Gastrocnemius medialis (tissue), 4 donors: ENCODE results near the gene PPM1F. TPM values are rescaled to one million over a fixed set of nuclear protein-coding genes. Genes with fewer than 3 reads are reported as not detected.
"Not testable (repeated sequence)": the region's sequence is repeated elsewhere in the genome, so short reads cannot be mapped to it uniquely, and the experiment has no call there.

ENCODE experiments used
- ATAC-seq, 2 donors: fragments of 150-250 bp; one replicate each; pipeline ENCODE4 v1.9.1; 2016
- DNase-seq, 2 donors: peaks; one replicate each; pipeline ENCODE4 v3.0.0-alpha.2; 2019
- H3K27ac ChIP-seq, 4 donors: fragments of 200-600 bp; sonication (generic); 1 replicate in 1 of 4; 2 replicates in 3 of 4; pipeline ENCODE4 v1.5.1; 2016 to 2018; ENCODE audit warnings: mild to moderate bottlenecking in 2 of 4, moderate library complexity in 1 of 4
- H3K27me3 ChIP-seq, 3 donors: fragments of 200-600 bp; sonication (generic) in 2 of 3; 1 replicate in 1 of 3; 2 replicates in 2 of 3; pipeline versions ENCODE4 v1.5.1 to v1.6.0; 2016 to 2019; ENCODE audit warnings: mild to moderate bottlenecking in 1 of 3, moderate library complexity in 1 of 3
- H3K36me3 ChIP-seq, 2 donors: fragments of 200-600 bp; sonication (generic) in 1 of 2; one replicate each; pipeline ENCODE4 v1.5.1; 2017 to 2018
- H3K4me1 ChIP-seq, 2 donors: fragments of 200-600 bp; sonication (generic) in 1 of 2; one replicate each; pipeline ENCODE4 v1.5.1; 2016 to 2017; ENCODE audit warnings: mild to moderate bottlenecking in 2 of 2
- H3K4me3 ChIP-seq, 4 donors: fragments of 200-600 bp; sonication (generic) in 3 of 4; 1 replicate in 1 of 4; 2 replicates in 3 of 4; pipeline ENCODE4 v1.5.1; 2016 to 2019; ENCODE audit warnings: mild to moderate bottlenecking in 2 of 4
- H3K9me3 ChIP-seq, 3 donors: fragments of 200-600 bp; sonication (generic) in 2 of 3; 1 replicate in 1 of 3; 2 replicates in 2 of 3; pipeline ENCODE4 v1.5.1; 2016 to 2019
- POLR2A ChIP-seq, 2 donors: fragments of 450-650 bp; IDR thresholded peaks; one replicate each; pipeline ENCODE4 v1.6.1; 2017; ENCODE audit warnings: antibody characterized with exemption in 2 of 2, mild to moderate bottlenecking in 2 of 2, moderate library complexity in 2 of 2
- in situ Hi-C, 4 donors: fragments of 200-750 bp; cut with MboI; loops; one replicate each; pipeline versions ENCODE4 v1.15.0 to v1.8.0; 2017; ENCODE audit warnings: low sequenced_read_pairs in 4 of 4
- intact Hi-C: fragments of 100-400 bp; cut with DNase I; formaldehyde crosslinking; loops from one replicate; pipeline ENCODE4 v1.15.1; 2023; ENCODE audit warnings: low total_unique reads
- total RNA-seq, 4 donors: library from RNA; depleted of rRNA; stranded (reverse); fragments of >200 nt; gene quantifications; one replicate each; pipeline versions ENCODE4 v1.1.0 to v1.2.3, GENCODE V29; 2016
- TF ChIP-seq, protein P1 (sequence below), 5 experiments: fragments of 450-650 bp in 3 of 5; fragments of 200-600 bp in 2 of 5; sonication (generic) in 2 of 5; IDR thresholded peaks in 4 of 5; conservative IDR thresholded peaks in 1 of 5; 1 replicate in 4 of 5; 2 replicates in 1 of 5; pipeline ENCODE4 v1.5.1; 2016 to 2019; ENCODE audit warnings: antibody characterized with exemption in 5 of 5, mild to moderate bottlenecking in 3 of 5, moderate library complexity in 3 of 5

Gene PPM1F
- total RNA-seq, 4 donors from 2014 or later: 10.2 to 13.8 (median 11.0) TPM

DNA sequence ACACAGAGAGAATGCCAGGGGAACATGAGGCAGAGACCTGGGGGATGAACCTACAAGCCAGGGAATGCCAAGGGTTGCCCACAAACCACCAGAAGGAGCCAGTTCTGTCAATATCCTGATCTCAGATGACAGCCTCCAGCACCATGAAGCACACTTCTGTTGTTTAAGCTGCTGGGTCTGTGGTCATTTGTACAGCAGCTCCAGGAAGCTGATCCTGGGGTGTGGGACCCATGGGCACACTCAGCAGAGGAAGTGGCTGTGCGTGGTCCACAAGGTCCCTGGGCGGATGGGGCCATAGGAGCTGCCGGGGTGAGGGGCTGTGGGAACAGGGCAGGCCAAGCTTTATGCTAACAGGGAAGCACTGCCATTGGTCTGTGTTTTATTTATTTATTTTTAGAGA, 12.1 kb downstream of the PPM1F start:
- Histone ChIP-seq H3K4me1 (peaks cover 73 to 82% of the 10 kb centered on the region in 2 donors), H3K4me3 (no peak overlapping the region), H3K27me3 (no peaks in the 10 kb centered on the region), H3K27ac (peak overlapping the region; percentile 79 to 90 (median 86)), H3K36me3 (peaks cover 0 to 8% of the 10 kb centered on the region in 2 donors), H3K9me3 (no peaks in the 10 kb centered on the region)
- ATAC-seq (no peak), DNase-seq (no peak)
- intact Hi-C loops (no loop called here), in situ Hi-C loops (loop anchor here in 2 of 4 donors (10.0 kb wide), 1 partner anchor 226 kb away; no protein-coding TSS in a partner anchor)
- no peak for TF ChIP-seq POLR2A (IDR thresholded peaks at IDR 0.05)

DNA sequence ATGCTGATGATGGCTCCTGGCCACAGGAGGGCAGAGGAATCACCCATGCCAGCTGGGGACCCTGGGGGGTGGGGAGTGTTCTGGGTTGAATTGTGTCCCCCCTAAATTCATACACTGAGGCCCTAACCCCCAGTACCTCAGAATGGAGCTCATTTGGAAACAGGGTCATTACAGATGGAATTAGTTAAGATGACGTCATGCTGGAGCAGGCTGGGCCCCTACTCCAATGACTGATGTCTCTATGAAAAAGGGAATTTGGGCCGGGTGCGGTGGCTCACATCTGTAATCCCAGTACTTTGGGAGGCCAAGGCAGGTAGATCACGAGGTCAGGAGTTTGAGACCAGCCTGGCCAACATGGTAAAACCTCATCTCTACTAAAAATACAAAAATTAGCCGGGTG, 12.7 kb downstream of the PPM1F start:
- DNase-seq, ATAC-seq, H3K4me3 ChIP-seq, H3K27me3 ChIP-seq, H3K9me3 ChIP-seq, H3K36me3 ChIP-seq: not testable (repeated sequence)
- Histone ChIP-seq H3K27ac (peak overlapping the region; percentile 79 to 90 (median 86)), H3K4me1 (peaks cover 70 to 76% of the 10 kb centered on the region in 2 donors)
- intact Hi-C loops (loop anchor here (5.0 to 10.0 kb wide), 3 partner anchors 73 to 273 kb away; partner anchors contain the start of genes MAPK1 and PPIL2), in situ Hi-C loops (loop anchor here (5.0 to 10.0 kb wide), 2 partner anchors 225 to 228 kb away; no protein-coding TSS in a partner anchor)

DNA sequence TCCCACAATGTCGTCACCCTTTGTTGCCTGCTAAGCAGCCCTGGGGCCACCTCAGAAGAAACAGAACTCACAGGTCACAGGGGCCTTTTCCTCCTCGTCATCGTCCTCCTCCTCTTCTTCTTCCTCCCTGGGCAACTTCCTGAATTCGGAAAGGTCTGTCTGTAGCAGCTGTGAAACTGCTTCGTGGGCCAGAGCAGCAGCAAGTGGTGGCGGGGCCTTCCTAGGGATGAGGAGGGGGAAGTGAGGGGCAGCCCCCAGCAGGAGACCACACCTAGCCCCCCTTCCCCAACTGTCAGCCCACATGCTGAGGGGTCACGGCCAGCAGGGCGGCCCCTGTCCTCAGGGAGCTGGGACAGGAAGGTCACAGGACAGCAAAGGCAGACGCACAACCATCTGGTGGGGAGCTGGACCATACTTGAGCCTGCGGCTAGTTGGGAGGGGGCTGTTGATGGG, 13.2 kb downstream of the PPM1F start:
- in situ Hi-C loops (loop anchor here in 2 of 4 donors (5.0 to 10.0 kb wide), 2 partner anchors 225 to 227 kb away; no protein-coding TSS in a partner anchor), intact Hi-C loops (loop anchor here (5.0 to 10.0 kb wide), 3 partner anchors 72 to 272 kb away; partner anchors contain the start of genes MAPK1 and PPIL2)
- no peak for DNase-seq
- Histone ChIP-seq H3K27me3 (no peaks in the 10 kb centered on the region), H3K27ac (peak overlapping the region; percentile 79 to 90 (median 86)), H3K4me3 (no peak overlapping the region), H3K4me1 (peaks cover 66 to 72% of the 10 kb centered on the region in 2 donors), H3K9me3 (no peaks in the 10 kb centered on the region), H3K36me3 (no peaks in the 10 kb centered on the region)
- ATAC-seq: no peak
- TF ChIP-seq POLR2A (IDR thresholded peaks at IDR 0.05): no peak
- TF ChIP-seq, protein P1, sequence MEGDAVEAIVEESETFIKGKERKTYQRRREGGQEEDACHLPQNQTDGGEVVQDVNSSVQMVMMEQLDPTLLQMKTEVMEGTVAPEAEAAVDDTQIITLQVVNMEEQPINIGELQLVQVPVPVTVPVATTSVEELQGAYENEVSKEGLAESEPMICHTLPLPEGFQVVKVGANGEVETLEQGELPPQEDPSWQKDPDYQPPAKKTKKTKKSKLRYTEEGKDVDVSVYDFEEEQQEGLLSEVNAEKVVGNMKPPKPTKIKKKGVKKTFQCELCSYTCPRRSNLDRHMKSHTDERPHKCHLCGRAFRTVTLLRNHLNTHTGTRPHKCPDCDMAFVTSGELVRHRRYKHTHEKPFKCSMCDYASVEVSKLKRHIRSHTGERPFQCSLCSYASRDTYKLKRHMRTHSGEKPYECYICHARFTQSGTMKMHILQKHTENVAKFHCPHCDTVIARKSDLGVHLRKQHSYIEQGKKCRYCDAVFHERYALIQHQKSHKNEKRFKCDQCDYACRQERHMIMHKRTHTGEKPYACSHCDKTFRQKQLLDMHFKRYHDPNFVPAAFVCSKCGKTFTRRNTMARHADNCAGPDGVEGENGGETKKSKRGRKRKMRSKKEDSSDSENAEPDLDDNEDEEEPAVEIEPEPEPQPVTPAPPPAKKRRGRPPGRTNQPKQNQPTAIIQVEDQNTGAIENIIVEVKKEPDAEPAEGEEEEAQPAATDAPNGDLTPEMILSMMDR (IDR thresholded peaks at IDR 0.05 in 4 of 5, conservative IDR thresholded peaks at IDR 0.05 in 1 of 5): no peak

DNA sequence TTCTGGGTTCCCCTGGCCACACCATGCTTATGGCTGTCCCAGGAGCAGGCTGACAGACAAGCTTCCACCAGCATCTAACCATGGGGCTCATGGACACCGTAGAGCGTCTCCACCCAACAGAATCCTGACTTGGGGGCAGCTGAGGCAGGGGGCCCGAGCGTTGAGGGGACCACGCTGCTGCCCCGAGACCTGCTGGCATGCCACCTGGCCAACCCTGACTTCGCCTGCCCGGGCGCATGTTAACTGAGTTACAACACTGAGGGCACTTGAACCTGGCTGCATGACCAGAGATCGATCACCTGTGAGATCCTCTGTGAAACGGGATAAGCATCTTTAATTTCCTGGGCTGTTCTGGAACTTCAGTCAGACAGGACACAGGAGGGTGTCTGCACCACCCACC, 13.7 kb downstream of the PPM1F start:
- Histone ChIP-seq H3K27me3 (no peaks in the 10 kb centered on the region), H3K27ac (peak overlapping the region; percentile 79 to 90 (median 86)), H3K36me3 (no peaks in the 10 kb centered on the region), H3K9me3 (no peaks in the 10 kb centered on the region), H3K4me1 (peaks cover 61 to 66% of the 10 kb centered on the region in 2 donors), H3K4me3 (peak overlapping the region in 3 of 4 donors; percentile 53 to 68 (median 61))
- DNase-seq: no peak
- in situ Hi-C loops (loop anchor here in 2 of 4 donors (5.0 to 10.0 kb wide), 2 partner anchors 224 to 227 kb away; no protein-coding TSS in a partner anchor), intact Hi-C loops (loop anchor here (1.0 to 10.0 kb wide), 5 partner anchors 12 to 272 kb away; partner anchors contain the start of genes MAPK1 and PPIL2)
- ATAC-seq: no peak
- TF ChIP-seq POLR2A (IDR thresholded peaks at IDR 0.05): no peak
- TF ChIP-seq, protein P1 (IDR thresholded peaks at IDR 0.05 in 4 of 5, conservative IDR thresholded peaks at IDR 0.05 in 1 of 5): no peak

DNA sequence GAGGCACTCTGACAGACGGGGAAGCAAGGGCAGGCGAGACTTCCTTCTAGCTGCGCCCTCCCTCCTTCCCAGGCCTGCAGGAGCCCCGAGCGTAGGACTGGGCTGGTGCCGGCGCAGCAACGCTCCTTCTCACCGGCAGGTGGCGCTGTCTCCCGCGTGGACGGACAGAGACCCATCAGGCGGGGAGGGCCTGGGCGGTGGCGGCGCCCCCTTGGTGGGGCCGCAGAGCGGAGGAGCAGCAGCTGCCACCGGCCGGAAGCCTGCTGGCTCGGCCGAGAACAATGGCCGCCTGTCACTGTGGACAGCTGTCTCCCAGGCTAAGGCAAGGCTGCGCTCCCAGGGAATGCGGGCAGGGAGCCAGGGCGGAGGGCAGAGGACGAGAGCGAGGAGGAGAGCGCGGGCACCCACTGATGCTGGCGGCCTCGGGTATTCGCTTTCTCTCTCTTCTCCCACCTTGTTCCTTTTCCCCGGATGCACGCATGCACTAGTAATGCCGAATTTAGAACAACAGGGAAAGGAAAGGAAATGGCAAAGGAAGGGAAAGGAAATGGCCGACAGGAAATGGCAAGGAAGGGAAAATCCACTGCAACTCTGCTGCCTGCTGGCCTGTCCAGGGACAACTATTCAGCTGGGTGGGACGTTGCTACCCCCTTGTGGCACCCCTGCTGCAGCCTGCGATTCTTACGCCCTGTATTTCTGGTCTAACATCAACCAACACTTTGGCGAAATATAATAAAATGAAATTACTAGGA, 14.4 kb downstream of the PPM1F start:
- peak; percentile 84 to 91 for DNase-seq
- TF ChIP-seq, protein P1 (IDR thresholded peaks at IDR 0.05 in 4 of 5, conservative IDR thresholded peaks at IDR 0.05 in 1 of 5): peak; percentile 95 to 100 (median 99)
- TF ChIP-seq POLR2A (IDR thresholded peaks at IDR 0.05): no peak
- Histone ChIP-seq H3K27me3 (no peaks in the 10 kb centered on the region), H3K27ac (peak overlapping the region; percentile 79 to 90 (median 86)), H3K36me3 (peaks cover 0 to 4% of the 10 kb centered on the region in 2 donors), H3K9me3 (no peaks in the 10 kb centered on the region), H3K4me1 (peaks cover 55 to 61% of the 10 kb centered on the region in 2 donors), H3K4me3 (peak overlapping the region; percentile 53 to 68 (median 62))
- in situ Hi-C loops (loop anchor here in 2 of 4 donors (5.0 to 10.0 kb wide), 2 partner anchors 223 to 226 kb away; no protein-coding TSS in a partner anchor), intact Hi-C loops (loop anchor here (1.0 to 10.0 kb wide), 5 partner anchors 13 to 271 kb away; partner anchors contain the start of genes MAPK1 and PPIL2)
- ATAC-seq: peak; percentile 88 to 90
